ENCODE data around the gene ARHGAP26.
A peak's percentile ranks its signal among the peaks of the same experiment; 100 is the strongest.

Gene ARHGAP26

GRCh38 chr5:143168921-143169810 lies 399.0 kb downstream of the ARHGAP26 start:
- Histone ChIP-seq H3K4me1 (ENCODE audit: control insufficient read depth, insufficient read depth, low read depth, low read length) (peaks cover 11% of the 10 kb centered on the region), H4K8ac (ENCODE audit: low read length) (no peak overlapping the region), H3K4me2 (ENCODE audit: low read length, poor library complexity, severe bottlenecking) (no peak overlapping the region), H4K91ac (ENCODE audit: low read length) (no peak overlapping the region), H3K27ac (ENCODE audit: low read length, poor library complexity, severe bottlenecking) (no peak overlapping the region), H3K14ac (ENCODE audit: low read length in 2 of 2) (no peak overlapping the region), H3K27me3 (ENCODE audit: control insufficient read depth in 1 of 2, insufficient read depth in 1 of 2, low read length in 2 of 2) (no peaks in the 10 kb centered on the region), H3K79me1 (replicated peaks; ENCODE audit: low read length, poor library complexity, severe bottlenecking) (peaks cover 4% of the 10 kb centered on the region), H2BK120ac (ENCODE audit: low read depth, low read length) (no peak overlapping the region), H3K23ac (ENCODE audit: low read length in 2 of 2) (no peak overlapping the region), H2AK5ac (ENCODE audit: low read length, severe bottlenecking) (peak overlapping the region; percentile 68), H2BK5ac (ENCODE audit: low read depth, low read length, poor library complexity, severe bottlenecking) (no peak overlapping the region), H3K4ac (ENCODE audit: low read depth in 1 of 2, low read length in 2 of 2) (no peak overlapping the region), H2BK12ac (ENCODE audit: low read length in 2 of 2) (no peak overlapping the region), H3K36me3 (ENCODE audit: control insufficient read depth in 1 of 2, insufficient read depth in 2 of 2, low read depth in 1 of 2, low read length in 2 of 2) (no peaks in the 10 kb centered on the region), H3K18ac (ENCODE audit: low read depth in 1 of 2, low read length in 2 of 2) (peak overlapping the region in 1 of 2 experiments; percentile 79), H3K9ac (ENCODE audit: low read length) (no peak overlapping the region), H3K9me3 (ENCODE audit: control insufficient read depth, low read length) (no peaks in the 10 kb centered on the region), H2BK15ac (ENCODE audit: low read depth, poor library complexity, severe bottlenecking) (no peak overlapping the region), H2AFZ (ENCODE audit: low read depth, low read length) (no peak overlapping the region), H3K4me3 (ENCODE audit: insufficient read depth in 1 of 2, low read depth in 1 of 2, low read length in 2 of 2) (no peak overlapping the region)
- WGBS, result 95% methylated on average over 2 of the region's 3 CpGs
- no peak for DNase-seq

- Histone ChIP-seq H3K9ac (ENCODE audit: low read length) (no peak overlapping the region), H2AK5ac (ENCODE audit: low read length, severe bottlenecking) (no peak overlapping the region), H3K27ac (ENCODE audit: low read length, poor library complexity, severe bottlenecking) (no peak overlapping the region), H3K27me3 (ENCODE audit: control insufficient read depth in 1 of 2, insufficient read depth in 1 of 2, low read length in 2 of 2) (no peaks in the 10 kb centered on the region), H3K18ac (ENCODE audit: low read depth in 1 of 2, low read length in 2 of 2) (no peak overlapping the region), H3K9me3 (ENCODE audit: control insufficient read depth, low read length) (no peaks in the 10 kb centered on the region), H3K4me3 (ENCODE audit: insufficient read depth in 1 of 2, low read depth in 1 of 2, low read length in 2 of 2) (no peak overlapping the region), H4K8ac (ENCODE audit: low read length) (no peak overlapping the region), H2BK15ac (ENCODE audit: low read depth, poor library complexity, severe bottlenecking) (no peak overlapping the region), H4K91ac (ENCODE audit: low read length) (no peak overlapping the region), H3K4me2 (ENCODE audit: low read length, poor library complexity, severe bottlenecking) (no peak overlapping the region), H3K36me3 (ENCODE audit: control insufficient read depth in 1 of 2, insufficient read depth in 2 of 2, low read depth in 1 of 2, low read length in 2 of 2) (no peaks in the 10 kb centered on the region), H2AFZ (ENCODE audit: low read depth, low read length) (no peak overlapping the region), H3K23ac (ENCODE audit: low read length in 2 of 2) (no peak overlapping the region), H3K14ac (ENCODE audit: low read length in 2 of 2) (no peak overlapping the region), H2BK120ac (ENCODE audit: low read depth, low read length) (no peak overlapping the region), H3K79me1 (replicated peaks; ENCODE audit: low read length, poor library complexity, severe bottlenecking) (peaks cover 3% of the 10 kb centered on the region), H3K4ac (ENCODE audit: low read depth in 1 of 2, low read length in 2 of 2) (no peak overlapping the region), H3K4me1 (ENCODE audit: control insufficient read depth, insufficient read depth, low read depth, low read length) (peaks cover 11% of the 10 kb centered on the region), H2BK5ac (ENCODE audit: low read depth, low read length, poor library complexity, severe bottlenecking) (no peak overlapping the region), H2BK12ac (ENCODE audit: low read length in 2 of 2) (no peak overlapping the region)
- WGBS, result 97% methylated on average over 3 of the region's 3 CpGs
- no peak for DNase-seq
Observed at GRCh38 chr5:143170104-143170503, 399.9 kb downstream of the ARHGAP26 start.

- peaks cover 3% of the 10 kb centered on the region for H3K79me1 ChIP-seq (replicated peaks; ENCODE audit: low read length, poor library complexity, severe bottlenecking)
- H3K27ac ChIP-seq (ENCODE audit: low read length, poor library complexity, severe bottlenecking), result no peak overlapping the region
- H2AFZ ChIP-seq (ENCODE audit: low read depth, low read length), result no peak overlapping the region
- H2AK5ac ChIP-seq (ENCODE audit: low read length, severe bottlenecking), result no peak overlapping the region
- H3K4ac ChIP-seq (ENCODE audit: low read depth in 1 of 2, low read length in 2 of 2), result no peak overlapping the region
- no peak overlapping the region for H2BK5ac ChIP-seq (ENCODE audit: low read depth, low read length, poor library complexity, severe bottlenecking)
- no peak overlapping the region for H3K23ac ChIP-seq (ENCODE audit: low read length in 2 of 2)
- H2BK120ac ChIP-seq (ENCODE audit: low read depth, low read length), result no peak overlapping the region
- no peaks in the 10 kb centered on the region for H3K27me3 ChIP-seq (ENCODE audit: control insufficient read depth in 1 of 2, insufficient read depth in 1 of 2, low read length in 2 of 2)
- no peaks in the 10 kb centered on the region for H3K9me3 ChIP-seq (ENCODE audit: control insufficient read depth, low read length)
- H3K4me2 ChIP-seq (ENCODE audit: low read length, poor library complexity, severe bottlenecking), result no peak overlapping the region
- no peak overlapping the region for H3K18ac ChIP-seq (ENCODE audit: low read depth in 1 of 2, low read length in 2 of 2)
- no peak for DNase-seq
- H3K36me3 ChIP-seq (ENCODE audit: control insufficient read depth in 1 of 2, insufficient read depth in 2 of 2, low read depth in 1 of 2, low read length in 2 of 2), result no peaks in the 10 kb centered on the region
- H3K4me3 ChIP-seq (ENCODE audit: insufficient read depth in 1 of 2, low read depth in 1 of 2, low read length in 2 of 2), result no peak overlapping the region
- H3K14ac ChIP-seq (ENCODE audit: low read length in 2 of 2), result no peak overlapping the region
- H3K9ac ChIP-seq (ENCODE audit: low read length), result no peak overlapping the region
- H3K4me1 ChIP-seq (ENCODE audit: control insufficient read depth, insufficient read depth, low read depth, low read length), result peaks cover 11% of the 10 kb centered on the region
- no peak overlapping the region for H2BK12ac ChIP-seq (ENCODE audit: low read length in 2 of 2)
- no peak overlapping the region for H2BK15ac ChIP-seq (ENCODE audit: low read depth, poor library complexity, severe bottlenecking)
- WGBS, result 95% methylated on average over 2 of the region's 2 CpGs
- H4K8ac ChIP-seq (ENCODE audit: low read length), result no peak overlapping the region
- no peak overlapping the region for H4K91ac ChIP-seq (ENCODE audit: low read length)
Observed at GRCh38 chr5:143170977-143171376, 400.8 kb downstream of the ARHGAP26 start.

- H3K9me3 ChIP-seq (ENCODE audit: control insufficient read depth, low read length), result no peaks in the 10 kb centered on the region
- peak overlapping the region in 1 of 2 experiments; percentile 36 for H3K4ac ChIP-seq (ENCODE audit: low read depth in 1 of 2, low read length in 2 of 2)
- H2BK120ac ChIP-seq (ENCODE audit: low read depth, low read length), result no peak overlapping the region
- no peak overlapping the region for H4K91ac ChIP-seq (ENCODE audit: low read length)
- H4K8ac ChIP-seq (ENCODE audit: low read length), result no peak overlapping the region
- peak overlapping the region; percentile 5 for H2AK5ac ChIP-seq (ENCODE audit: low read length, severe bottlenecking)
- no peaks in the 10 kb centered on the region for H3K27me3 ChIP-seq (ENCODE audit: control insufficient read depth in 1 of 2, insufficient read depth in 1 of 2, low read length in 2 of 2)
- no peak overlapping the region for H3K14ac ChIP-seq (ENCODE audit: low read length in 2 of 2)
- H2AFZ ChIP-seq (ENCODE audit: low read depth, low read length), result no peak overlapping the region
- H3K36me3 ChIP-seq (ENCODE audit: control insufficient read depth in 1 of 2, insufficient read depth in 2 of 2, low read depth in 1 of 2, low read length in 2 of 2), result no peaks in the 10 kb centered on the region
- H3K9ac ChIP-seq (ENCODE audit: low read length), result no peak overlapping the region
- no peak overlapping the region for H3K27ac ChIP-seq (ENCODE audit: low read length, poor library complexity, severe bottlenecking)
- no peak overlapping the region for H3K4me2 ChIP-seq (ENCODE audit: low read length, poor library complexity, severe bottlenecking)
- no peak overlapping the region for H3K23ac ChIP-seq (ENCODE audit: low read length in 2 of 2)
- peaks cover 5% of the 10 kb centered on the region for H3K4me1 ChIP-seq (ENCODE audit: control insufficient read depth, insufficient read depth, low read depth, low read length)
- H2BK12ac ChIP-seq (ENCODE audit: low read length in 2 of 2), result peak overlapping the region in 1 of 2 experiments; percentile 21
- WGBS, result 97% methylated on average over 5 of the region's 5 CpGs
- H3K18ac ChIP-seq (ENCODE audit: low read depth in 1 of 2, low read length in 2 of 2), result no peak overlapping the region
- no peak overlapping the region for H2BK5ac ChIP-seq (ENCODE audit: low read depth, low read length, poor library complexity, severe bottlenecking)
- peaks cover 3% of the 10 kb centered on the region for H3K79me1 ChIP-seq (replicated peaks; ENCODE audit: low read length, poor library complexity, severe bottlenecking)
- no peak overlapping the region for H2BK15ac ChIP-seq (ENCODE audit: low read depth, poor library complexity, severe bottlenecking)
- H3K4me3 ChIP-seq (ENCODE audit: insufficient read depth in 1 of 2, low read depth in 1 of 2, low read length in 2 of 2), result no peak overlapping the region
- DNase-seq, result no peak
Observed at GRCh38 chr5:143172739-143173138, 402.6 kb downstream of the ARHGAP26 start.
